Measurements from ENCODE around the gene IFT20.
"Not testable (repeated sequence)": the region's sequence is repeated elsewhere in the genome, so short reads cannot be mapped to it uniquely, and the experiment has no call there.

IFT20 gene

DNA sequence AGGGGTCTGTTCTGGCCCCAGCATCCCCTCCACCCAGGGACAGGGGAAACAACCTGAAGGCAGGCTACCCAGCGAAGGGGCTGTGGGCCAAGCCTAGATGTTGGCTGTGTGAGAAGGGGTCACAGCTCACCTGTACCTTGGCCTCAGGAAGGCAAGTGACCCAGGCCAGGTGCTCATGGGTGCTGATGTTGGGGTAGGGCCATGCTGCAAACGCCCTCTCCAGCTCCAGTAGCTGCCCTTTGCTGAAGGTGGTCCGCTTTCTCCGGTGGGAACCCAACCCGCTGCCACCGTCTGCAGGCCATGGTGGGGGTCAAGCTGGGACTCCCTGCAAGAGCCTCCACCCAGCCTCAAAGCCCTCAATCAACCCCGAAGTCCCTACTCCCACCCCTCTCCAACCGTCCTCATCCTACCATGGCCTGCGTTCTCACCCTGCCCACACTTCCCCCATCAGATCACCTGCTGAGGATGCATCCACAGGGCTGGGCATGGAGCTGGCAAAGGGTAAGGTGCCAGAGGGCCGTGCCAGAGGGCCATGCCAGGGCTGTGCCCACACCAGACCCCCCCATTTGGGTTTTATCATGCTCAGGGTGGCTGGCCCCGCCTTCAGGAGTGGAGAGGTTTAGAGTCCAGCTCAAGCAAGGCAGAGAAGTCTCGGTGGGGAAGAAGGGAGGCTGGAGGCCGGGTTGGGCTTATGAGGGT lies 29.5 kb upstream of the IFT20 start, which contains the start of gene SEBOX:
Gene SEBOX (minus strand): TSS at position 535 of the 699 bp plus-strand sequence. CDS start 48 bp downstream, at position 487.
- DNase-seq (ENCODE audit: low read depth) = no peak

DNA sequence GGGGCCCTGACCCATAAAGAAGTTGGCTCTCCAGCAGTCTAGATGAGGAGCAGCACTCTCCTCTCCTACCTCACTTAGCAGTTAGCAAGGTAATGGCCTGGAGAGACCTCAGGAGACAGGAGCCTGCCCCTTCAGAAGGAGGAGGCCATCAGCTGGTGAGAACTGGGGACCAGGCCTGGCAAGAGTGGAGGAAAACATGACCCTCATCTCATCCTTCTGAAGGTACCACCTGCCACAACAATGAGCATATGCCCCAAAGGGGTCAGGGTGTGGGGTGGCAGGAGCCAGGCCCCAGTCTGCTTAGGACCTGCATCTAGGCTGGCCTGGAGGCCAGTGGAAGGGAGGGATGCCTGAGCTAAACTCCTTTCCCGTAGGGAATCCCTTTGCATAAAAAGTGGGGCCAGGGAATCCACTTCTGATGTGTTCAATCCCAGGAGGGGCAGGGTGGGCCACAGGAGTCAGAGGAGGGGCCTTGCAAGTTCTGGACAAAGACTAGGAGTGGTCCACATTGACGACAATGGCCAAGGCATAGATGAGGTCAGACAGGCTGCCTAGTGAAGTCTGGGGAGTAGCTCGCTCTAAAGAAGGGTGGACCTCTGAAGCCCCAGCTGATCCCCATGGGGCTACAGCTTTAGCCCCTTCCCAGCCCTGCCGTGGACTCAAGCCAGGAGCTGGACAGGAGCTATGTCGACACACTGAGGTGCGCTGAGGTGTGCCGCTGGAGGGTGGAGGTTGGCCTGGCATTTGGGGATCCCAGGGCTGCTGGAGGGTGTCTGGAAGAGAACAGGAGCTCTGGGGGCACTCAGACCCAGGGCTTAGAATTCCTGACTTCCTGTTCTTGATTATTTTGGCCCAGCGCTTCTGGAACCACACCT lies 28.7 kb upstream of the IFT20 start:
- no peak for DNase-seq (ENCODE audit: low read depth)

DNA sequence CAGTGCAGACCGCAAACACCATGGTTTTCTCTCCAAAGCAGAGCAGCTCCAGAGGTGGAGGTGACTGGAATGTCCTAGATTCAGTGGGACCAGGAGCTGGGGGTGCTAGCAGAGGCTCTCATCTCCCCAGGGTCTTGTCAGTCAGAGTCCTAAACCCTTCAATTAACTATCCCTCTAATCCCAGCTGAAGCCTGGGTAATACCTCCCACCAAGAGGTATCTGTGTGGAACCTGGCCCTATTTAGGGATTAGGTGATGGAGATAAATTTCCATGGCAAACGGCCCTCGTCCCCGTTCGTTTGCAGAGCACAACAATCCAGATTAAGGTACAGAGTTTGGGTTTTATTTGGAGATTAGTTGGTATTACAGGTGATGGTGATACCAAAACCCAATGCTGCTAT lies 27.9 kb upstream of the IFT20 start:
- no peak for DNase-seq (ENCODE audit: low read depth)

DNA sequence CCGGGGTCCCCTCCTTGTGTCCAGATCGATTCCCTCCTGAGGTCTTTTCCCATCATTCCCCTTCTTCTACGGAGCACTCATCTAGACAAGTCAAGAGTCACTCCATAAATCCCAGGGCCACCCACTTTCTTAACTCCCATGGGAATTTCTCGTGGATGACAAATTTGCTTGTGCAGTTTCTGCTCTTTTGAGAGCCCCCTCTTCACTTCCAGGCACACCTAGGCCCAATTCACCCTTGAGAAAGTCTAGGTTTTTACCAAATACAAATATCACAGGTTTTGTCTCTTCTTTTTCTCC lies 22.6 kb upstream of the IFT20 start:
- no peak for DNase-seq (ENCODE audit: low read depth)

DNA sequence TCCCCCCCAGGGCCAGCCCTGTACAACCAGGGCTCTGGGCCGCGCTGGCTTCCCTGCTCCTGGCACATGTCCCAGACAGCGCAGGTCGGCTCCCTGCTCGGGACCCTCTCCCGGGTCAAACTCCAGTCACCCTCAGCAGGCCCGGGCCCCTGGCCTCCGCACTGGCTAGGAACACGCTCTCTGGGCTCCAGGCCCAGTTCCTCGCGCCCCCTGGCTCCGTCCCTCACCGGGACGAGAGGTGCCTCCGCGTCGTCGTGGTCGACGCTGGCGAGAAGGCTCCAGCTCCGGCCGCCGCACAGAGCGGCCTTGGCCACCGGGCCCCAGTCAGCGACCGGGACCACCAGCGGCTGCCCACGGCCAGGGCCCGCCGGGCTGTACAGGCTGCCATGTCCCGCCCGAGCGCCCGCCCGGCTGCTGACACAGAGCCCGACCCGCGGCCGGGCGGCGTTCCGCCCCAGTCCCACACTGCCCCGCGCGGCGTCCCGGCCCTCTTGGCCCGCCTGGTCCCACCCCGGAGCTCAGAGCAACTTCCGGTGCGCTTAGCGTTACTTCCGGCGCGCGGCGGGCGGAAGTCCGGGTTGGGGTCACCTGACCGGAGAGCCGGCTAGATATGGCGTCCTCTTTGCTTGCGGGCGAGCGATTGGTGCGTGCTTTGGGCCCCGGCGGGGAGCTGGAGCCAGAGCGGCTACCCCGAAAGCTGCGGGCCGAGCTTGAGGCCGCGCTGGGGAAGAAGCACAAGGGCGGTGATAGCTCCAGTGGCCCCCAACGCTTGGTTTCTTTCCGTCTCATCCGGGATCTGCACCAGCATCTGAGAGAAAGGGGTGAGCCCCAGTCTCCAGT lies 22.0 kb upstream of the IFT20 start, which contains the start of gene POLDIP2:
Gene POLDIP2 (minus strand): TSS at position 467 of the 840 bp plus-strand sequence. CDS start 79 bp downstream, at position 388.
- DNase-seq (ENCODE audit: low read depth) = peak; percentile 92

DNA sequence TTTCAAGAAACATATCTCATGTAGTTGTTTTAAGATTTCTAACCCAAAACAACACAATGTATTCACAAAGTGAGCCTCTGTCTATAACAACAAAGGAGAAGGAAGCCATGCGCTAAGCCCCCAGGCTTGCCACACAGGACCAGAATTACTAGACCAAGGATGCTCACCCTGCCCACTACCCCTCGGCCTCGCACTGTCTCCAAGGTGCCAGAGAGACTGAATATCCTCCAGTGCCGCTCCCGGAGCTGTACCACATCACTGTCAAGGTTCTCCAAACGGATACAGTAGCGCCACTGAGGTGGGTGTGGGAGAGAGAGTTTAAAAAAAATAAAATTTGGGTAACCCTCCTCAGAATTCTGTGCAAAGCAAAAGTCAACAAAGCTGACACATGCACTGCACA lies 15.0 kb upstream of the IFT20 start:
- no peak for DNase-seq (ENCODE audit: low read depth)

DNA sequence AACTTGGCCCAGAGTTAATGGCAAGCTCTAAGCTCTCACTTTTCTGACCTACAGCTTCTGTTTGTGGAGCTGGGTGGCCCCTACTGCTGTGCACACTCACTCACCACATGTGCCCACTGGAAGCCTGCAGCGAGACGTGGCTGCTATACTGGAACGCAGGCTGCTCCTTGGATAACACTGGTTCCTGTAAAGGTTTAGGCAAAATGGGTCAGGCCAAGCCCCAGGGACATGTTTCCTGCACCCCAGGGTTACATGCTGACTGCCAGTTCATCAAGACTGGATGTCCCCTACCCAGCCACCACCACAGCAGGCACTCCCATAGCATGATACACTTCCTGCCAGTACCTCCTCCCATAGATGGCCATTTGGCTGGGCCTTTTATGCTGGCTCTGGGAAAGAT lies 13.7 kb upstream of the IFT20 start:
- no peak for DNase-seq (ENCODE audit: low read depth)

DNA sequence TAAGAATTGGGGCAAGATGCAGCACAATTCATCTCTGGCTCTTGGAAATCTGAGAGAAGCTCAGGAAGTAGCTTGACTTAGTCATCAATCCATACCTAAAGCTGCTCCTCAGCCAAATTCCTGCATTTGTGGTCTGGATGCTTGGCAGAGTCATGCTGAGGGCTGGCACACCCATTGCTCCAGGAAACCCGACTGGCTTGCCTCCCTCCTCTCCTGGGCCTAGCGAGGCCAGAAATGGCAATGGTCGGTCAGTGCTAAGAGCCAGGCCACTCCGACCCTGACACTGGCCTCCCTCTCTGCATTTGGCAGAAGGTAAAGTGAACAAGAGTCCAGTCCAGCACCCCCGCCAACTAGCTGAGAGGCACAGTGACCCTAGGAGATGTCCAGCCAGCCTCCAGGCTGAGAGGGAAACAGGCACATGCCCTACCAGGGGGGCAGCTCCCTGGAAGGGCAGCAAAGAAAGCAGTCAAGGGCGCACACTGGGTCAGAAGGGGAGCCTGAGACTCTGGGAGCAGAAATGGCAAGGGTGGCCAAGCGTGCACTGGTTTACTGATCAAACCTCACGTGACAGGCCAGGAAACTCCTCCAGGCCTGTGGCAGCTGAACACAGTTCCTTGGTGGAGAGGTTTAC lies 12.1 kb upstream of the IFT20 start:
- no peak for DNase-seq (ENCODE audit: low read depth)

DNA sequence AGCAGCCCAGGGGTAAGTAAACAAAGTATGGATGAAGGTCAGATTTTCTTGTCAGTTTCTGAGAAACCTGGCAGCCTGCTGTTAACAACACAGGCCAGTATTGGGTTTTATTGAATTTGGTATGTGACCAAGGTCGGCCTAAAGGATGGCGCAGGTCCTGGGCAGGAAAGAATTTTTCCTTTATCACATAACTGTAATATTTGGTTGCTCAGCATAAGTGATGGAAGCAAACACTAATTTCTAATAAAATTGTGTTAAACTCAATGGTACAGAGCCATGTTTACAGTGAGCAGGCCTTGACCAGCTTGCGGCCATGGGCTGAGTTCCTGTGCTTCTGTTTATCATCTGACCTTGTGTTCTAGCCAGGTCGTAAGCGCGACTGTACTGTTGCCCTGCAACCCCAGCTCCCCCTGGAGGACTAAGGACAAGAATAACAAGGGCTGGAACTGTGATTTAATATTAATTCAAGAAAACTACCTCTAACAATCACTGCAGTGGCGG lies 11.5 kb upstream of the IFT20 start:
- DNase-seq (ENCODE audit: low read depth) = no peak

DNA sequence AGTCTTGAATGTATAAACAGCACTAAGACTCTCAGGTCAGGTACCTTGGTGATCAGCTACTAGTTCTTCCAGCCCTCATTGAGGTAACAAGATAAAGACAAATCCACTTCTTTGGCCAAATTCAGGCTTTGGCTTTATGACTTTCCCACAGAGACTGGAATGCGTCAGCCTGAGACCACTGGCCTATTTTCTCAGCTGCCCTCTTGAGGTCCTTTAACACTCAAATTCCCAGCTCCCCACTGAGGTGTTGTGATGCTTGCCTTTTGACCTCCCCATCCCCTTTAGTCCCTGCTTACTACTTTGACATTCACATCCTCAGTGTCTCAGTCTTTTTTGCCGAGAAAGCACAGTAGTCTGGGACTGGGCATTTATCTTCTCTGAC lies 10.9 kb upstream of the IFT20 start:
- no peak for DNase-seq (ENCODE audit: low read depth)

DNA sequence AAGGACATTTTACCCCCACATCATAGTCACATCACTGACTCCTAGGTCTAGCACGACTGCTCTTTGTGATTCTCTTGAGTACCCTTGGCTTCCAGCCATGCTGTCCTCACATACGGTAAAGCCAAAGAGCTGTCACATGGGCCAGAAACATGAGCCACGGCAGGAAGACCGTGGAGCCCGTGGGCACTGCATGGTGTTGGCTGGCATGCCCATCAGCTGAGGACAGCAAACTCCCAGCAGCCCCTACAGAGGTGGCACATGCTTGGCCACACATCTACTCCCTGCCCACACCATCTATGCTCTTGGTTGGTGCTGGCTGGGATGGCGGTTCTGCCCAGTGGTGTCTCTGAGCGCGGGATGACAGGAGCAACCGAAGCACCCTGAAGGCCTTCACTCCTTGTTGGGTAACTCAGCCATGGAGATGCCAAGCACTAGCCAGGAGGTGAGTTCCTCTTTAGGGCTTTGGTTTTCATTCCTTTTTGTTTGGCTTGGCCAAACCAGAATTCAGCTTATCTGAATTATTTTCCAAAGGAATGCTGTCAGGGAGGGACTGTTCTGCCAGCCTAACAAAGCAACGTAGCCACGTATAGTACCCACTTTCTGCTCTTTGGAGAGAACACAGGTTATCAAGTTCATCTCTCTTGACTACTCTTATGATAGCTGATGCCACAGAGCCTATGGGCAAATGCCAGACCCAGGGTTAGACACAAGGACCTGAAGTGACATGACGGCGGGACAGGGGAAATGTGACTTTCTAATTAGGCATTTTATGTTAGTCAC lies 10.3 kb upstream of the IFT20 start:
- DNase-seq (ENCODE audit: low read depth) = no peak

DNA sequence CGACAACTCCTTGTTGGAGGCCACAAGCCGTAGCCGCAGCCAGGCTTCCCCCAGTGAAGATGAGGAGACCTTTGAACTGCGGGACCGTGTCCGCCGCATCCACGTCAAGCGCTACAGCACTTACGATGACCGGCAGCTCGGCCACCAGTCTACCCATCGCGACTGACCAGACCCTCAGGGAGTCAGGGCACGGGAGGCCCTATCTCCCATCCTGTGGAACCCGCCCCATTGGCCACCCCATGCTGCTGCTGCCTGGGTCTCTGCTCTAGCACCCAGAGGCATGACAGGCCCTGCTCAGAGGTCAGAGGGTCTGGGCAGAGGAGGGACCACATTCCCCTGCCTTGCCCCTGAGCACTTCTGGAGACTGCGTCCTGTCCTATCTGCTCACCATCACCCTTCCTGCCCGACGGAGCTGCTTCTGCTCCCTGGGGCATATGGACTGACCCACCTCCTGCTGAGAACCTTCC lies 9.2 kb upstream of the IFT20 start:
- no peak for DNase-seq (ENCODE audit: low read depth)

DNA sequence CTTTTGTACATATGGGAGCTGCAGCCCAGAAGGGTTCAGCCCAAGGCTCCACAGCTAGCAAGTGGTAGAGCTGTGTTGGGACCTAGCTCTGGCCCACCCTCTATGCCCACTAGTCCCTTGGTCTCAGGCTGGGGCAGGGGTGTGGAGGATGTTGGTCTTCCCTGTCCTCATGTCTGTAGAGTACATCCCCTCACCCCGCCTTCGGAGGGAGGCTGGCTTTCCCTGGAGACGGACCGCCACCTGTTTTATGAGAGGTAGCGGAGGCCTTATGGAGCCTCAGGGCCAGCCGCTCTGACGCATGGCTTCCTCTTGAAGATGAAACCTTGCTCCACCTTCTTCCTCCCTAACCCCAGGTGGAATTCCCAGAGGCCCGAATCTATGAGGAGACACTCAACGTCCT lies 8.7 kb upstream of the IFT20 start:
- DNase-seq (ENCODE audit: low read depth) = no peak

DNA sequence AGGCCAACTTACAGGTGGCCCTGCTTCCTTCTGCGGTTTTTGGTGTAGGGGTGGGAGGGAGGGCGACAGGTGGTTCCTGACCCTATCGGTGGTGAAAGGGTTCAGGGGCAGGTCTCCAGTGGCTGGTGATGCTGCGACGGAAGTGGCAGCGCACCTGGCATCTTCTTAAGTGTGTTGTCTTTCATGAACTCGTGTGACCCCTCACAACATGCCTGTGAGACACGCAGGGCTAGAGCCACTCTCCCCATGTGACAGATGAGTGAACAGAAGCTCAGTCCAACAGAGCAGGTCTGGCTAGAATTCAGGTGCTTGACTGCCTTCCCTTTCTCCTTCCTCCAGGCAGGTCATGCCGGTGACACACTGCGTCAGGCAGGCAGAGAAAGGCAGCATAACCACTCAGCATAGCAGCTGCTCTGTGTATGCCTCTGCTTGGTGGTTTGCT lies 8.2 kb upstream of the IFT20 start:
- DNase-seq (ENCODE audit: low read depth) = no peak

DNA sequence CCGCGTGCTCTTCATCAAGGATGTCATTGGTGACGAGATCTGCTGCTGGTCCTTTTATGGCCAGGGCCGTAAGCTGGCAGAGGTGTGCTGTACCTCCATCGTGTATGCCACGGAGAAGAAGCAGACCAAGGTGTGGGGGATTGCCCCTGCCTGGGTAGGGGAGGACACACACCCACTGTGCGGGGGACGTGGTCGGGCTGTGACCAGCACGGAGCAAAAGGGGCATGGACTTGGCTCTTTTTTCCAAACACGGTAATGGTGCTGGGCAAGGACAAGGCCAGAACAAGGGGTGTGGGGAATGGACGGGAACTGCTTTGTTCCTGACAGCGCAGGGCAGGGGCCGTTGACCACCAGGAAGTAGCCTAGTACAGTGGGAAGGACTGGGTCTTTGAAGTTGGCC lies 7.0 kb upstream of the IFT20 start:
- no peak for DNase-seq (ENCODE audit: low read depth)

DNA sequence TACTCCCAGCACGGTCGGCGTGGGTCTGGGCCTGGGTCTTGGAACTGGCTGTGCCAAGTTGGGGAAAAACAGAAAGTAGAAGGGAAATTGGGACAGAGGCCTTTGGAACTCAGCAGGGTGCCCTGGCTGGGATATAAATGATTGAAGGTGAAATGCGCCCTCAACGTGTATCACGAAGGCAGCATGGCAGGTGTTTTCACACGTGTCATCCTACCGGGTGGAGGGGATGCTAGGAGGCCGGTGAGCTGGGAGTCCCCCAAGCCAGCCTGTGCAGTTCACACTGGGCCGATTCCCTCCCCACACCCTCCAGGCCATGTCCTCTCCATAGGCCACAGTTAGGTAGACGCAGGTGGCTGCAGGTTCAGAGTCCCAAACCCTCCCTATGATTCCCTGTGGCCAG lies 6.2 kb upstream of the IFT20 start:
- no peak for DNase-seq (ENCODE audit: low read depth)

DNA sequence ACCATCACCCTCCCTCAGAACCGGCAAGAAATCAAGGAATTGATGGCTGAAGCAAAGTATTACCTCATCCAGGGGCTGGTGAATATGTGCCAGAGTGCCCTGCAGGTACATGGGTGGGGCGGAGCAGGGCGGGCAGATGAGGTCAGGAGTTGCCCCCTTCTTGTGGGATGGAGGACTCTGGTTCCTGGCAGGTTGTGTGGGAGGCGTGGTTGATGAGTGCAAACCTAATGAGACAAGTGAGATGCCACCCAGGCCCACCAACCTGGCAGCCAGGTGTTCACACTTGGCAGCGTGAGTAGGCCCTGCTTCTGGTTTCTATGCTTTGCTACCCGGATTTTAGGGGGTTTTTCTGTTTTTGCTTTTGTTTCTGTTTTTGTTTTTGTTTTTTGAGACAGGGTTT lies 5.1 kb upstream of the IFT20 start:
- DNase-seq (ENCODE audit: low read depth) = no peak

DNA sequence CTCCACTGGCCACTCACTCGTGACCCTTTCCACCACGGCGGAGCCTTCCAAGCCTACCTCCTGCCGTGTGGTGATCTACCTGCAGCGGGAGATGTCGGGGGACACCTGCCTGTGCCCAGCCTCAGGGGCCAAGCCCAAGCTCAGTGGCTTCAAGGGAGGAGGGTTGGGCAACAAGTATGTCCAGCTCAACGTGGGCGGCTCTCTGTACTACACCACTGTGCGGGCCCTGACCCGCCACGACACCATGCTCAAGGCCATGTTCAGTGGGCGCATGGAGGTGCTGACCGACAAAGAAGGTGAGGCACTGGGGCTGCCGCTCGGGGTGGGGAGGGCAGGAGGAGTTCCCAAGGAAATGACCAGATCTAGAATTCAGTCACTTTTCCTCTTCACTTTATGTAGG lies 4.2 kb upstream of the IFT20 start:
- DNase-seq (ENCODE audit: low read depth) = no peak

DNA sequence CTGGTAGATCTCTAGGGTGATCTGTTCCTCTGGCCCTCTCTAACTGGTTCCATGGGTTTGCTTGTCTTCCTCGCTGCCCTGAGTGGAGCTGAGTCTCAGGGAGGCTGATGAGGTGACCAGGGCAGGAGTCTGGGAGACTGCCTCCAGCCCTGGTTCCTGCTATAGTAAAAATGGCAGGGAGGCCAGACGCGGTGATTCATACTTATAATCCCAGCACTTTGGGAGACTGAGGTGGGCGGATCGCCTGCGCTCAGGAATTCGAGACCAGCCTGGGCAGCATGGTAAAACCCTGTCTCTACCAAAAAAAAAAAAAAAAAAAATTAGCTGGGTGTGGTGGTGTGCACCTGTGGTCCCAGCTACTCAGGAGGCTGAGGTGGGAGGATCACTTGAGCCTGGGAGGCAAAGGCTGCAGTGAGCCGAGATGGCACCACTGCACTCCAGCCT lies 3.5 kb upstream of the IFT20 start:
- DNase-seq (ENCODE audit: low read depth) = not testable (repeated sequence)

DNA sequence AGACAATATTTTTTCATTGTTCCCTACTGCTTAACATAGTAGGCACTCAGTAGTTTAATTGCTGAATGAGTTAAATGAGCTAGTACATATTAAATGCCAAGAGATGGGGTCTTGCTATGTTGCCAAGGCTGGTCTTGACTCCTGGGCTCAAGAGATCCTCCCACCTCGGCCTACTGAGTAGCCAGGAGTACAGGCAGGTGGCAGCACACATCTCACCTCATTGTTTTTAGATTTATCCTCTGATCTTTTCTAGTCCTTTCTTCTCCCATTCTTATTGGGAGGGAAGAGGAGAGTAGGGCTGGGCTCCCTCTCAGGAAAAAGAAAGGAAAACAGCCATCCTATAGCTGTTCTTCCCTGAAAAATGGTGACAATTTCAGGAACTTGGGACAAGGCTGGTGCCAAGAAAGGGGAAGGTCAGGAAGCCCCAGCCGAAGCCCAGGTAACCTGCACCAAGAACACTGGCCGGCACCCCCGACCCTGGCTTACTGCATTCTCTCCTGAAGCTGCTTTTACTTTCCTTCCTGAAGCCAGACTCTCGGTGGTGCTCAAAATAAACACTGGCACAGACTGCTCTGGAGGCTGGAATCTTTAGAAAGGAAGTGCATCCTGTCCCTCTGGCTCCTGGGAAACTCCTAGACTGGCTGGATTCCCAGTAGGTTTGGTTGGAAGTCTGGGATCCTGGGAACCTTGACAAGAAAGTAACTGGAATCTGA lies 2.9 kb upstream of the IFT20 start:
- DNase-seq (ENCODE audit: low read depth) = no peak
